ENCODE results near the gene SMIM17.

- TF ChIP-seq CTCF (IDR thresholded peaks at IDR 0.05): no peak
- TF ChIP-seq POLR2A (IDR thresholded peaks at IDR 0.05): no peak
Observed at GRCh38 chr19:56687031-56687430, 44.1 kb downstream of the SMIM17 start.

All from adrenal gland (tissue), 5 donors.